Mucosa of descending colon (tissue), 3 donors: ENCODE measurements around the gene PARP11. TPM values are rescaled to one million over a fixed set of nuclear protein-coding genes. Genes with fewer than 3 reads are reported as not detected.
A peak's percentile ranks its signal among the peaks of the same experiment; 100 is the strongest.

Experiments
- ATAC-seq: fragments of 200-7000 bp; cut with Tn5 transposase; one replicate; pipeline ENCODE4 v1.9.1; 2020; ENCODE audit warnings: mild to moderate bottlenecking, moderate library complexity
- DNase-seq, 3 donors: peaks; one replicate each; pipeline ENCODE4 v3.0.0-alpha.2; 2020
- H3K36me3 ChIP-seq: fragments of 200-600 bp; one replicate; pipeline ENCODE4 v1.8.0; 2021; ENCODE audit warnings: low read depth, mild to moderate bottlenecking
- H3K4me1 ChIP-seq: fragments of 200-600 bp; one replicate; pipeline ENCODE4 v1.8.0; 2021; ENCODE audit warnings: low read depth, mild to moderate bottlenecking
- H3K4me3 ChIP-seq: fragments of 200-600 bp; one replicate; pipeline ENCODE4 v1.8.0; 2021; ENCODE audit warnings: mild to moderate bottlenecking
- H3K9me3 ChIP-seq: fragments of 200-600 bp; one replicate; pipeline ENCODE4 v1.8.0; 2021; ENCODE audit warnings: mild to moderate bottlenecking
- CTCF ChIP-seq: fragments of 200-600 bp; IDR thresholded peaks from one replicate; pipeline ENCODE4 v1.8.0; 2022; ENCODE audit warnings: antibody characterized with exemption, mild to moderate bottlenecking
- intact Hi-C, 2 donors: fragments of 100-400 bp; cut with DNase I in 1 of 2; cut with micrococcal nuclease in 1 of 2; formaldehyde crosslinking; loops; one replicate each; pipeline versions ENCODE4 v1.11.0 to v1.11.1; 2022; cut with DNase I, micrococcal nuclease
- total RNA-seq, 3 donors: library from RNA; stranded (reverse); fragmentation: NEBNext Ultra II Directional in 2 of 3; extraction: Animal tissue kit (Norgen Biotek cat#: 25700) in 2 of 3; gene quantifications; one replicate each; pipeline versions ENCODE4 v1.2.1 to v1.2.4, GENCODE V29; 2021 to 2023
- donor health status: DM: no; HTN: no; CAD: no; lungs with moderate emphysema.
- donor health status: DM: no; HTN: no; CAD: no.
- donor health status: DM: no; HTN: yes; CAD: no.

Gene PARP11
- total RNA-seq, 3 donors from 2014 or later: 8.5 to 12.4 (median 9.5) TPM

- Histone ChIP-seq H3K9me3 (no peaks in the 10 kb centered on the region), H3K36me3 (no peaks in the 10 kb centered on the region), H3K4me3 (no peak overlapping the region), H3K4me1 (no peaks in the 10 kb centered on the region)
- TF ChIP-seq CTCF: no peak
- intact Hi-C loops: loop anchor here in 1 of 2 donors (10.0 kb wide), 1 partner anchor 152 kb away; no protein-coding TSS in a partner anchor
- peak; percentile 72 for ATAC-seq
- DNase-seq: no peak
These were observed 9.8 kb upstream of the PARP11 start for GRCh38 chr12:3882896-3883564.

- Histone ChIP-seq H3K36me3 (no peaks in the 10 kb centered on the region), H3K4me1 (no peaks in the 10 kb centered on the region), H3K4me3 (no peak overlapping the region), H3K9me3 (no peaks in the 10 kb centered on the region)
- ATAC-seq (no peak), DNase-seq (no peak)
- intact Hi-C loops: loop anchor here in 1 of 2 donors (10.0 kb wide), 1 partner anchor 152 kb away; no protein-coding TSS in a partner anchor
- no peak for TF ChIP-seq CTCF
These were observed 9.2 kb upstream of the PARP11 start for GRCh38 chr12:3882406-3882805.

- intact Hi-C loops: loop anchor here in 1 of 2 donors (10.0 kb wide), 1 partner anchor 153 kb away; no protein-coding TSS in a partner anchor
- TF ChIP-seq CTCF: no peak
- H3K4me1 ChIP-seq: no peaks in the 10 kb centered on the region
- ATAC-seq: no peak
- H3K36me3 ChIP-seq: no peaks in the 10 kb centered on the region
- no peaks in the 10 kb centered on the region for H3K9me3 ChIP-seq
- DNase-seq: no peak
- no peak overlapping the region for H3K4me3 ChIP-seq
These were observed 8.2 kb upstream of the PARP11 start for GRCh38 chr12:3881281-3881950.

- ATAC-seq: no peak
- Histone ChIP-seq H3K4me1 (no peaks in the 10 kb centered on the region), H3K4me3 (no peak overlapping the region), H3K9me3 (no peaks in the 10 kb centered on the region), H3K36me3 (no peaks in the 10 kb centered on the region)
- no peak for TF ChIP-seq CTCF
- intact Hi-C loops: loop anchor here in 1 of 2 donors (10.0 kb wide), 2 partner anchors 155 to 405 kb away; no protein-coding TSS in a partner anchor
- no peak for DNase-seq
These were observed 6.6 kb upstream of the PARP11 start for GRCh38 chr12:3879846-3880245.

- ATAC-seq: no peak
- intact Hi-C loops: loop anchor here in 1 of 2 donors (10.0 kb wide), 1 partner anchor 413 kb away; no protein-coding TSS in a partner anchor
- H3K4me3 ChIP-seq: no peak overlapping the region
These were observed 1.8 kb downstream of the PARP11 start for GRCh38 chr12:3871356-3871755.

More at GRCh38 chr12:3871356-3871755, 1.8 kb downstream of the PARP11 start:
- H3K36me3 ChIP-seq: no peaks in the 10 kb centered on the region
- H3K9me3 ChIP-seq: peaks cover under 1% of the 10 kb centered on the region
- no peak for DNase-seq
- no peak for TF ChIP-seq CTCF
- peaks cover 19% of the 10 kb centered on the region for H3K4me1 ChIP-seq
